Esophagus mucosa (tissue), 1 donor: ENCODE data around the gene OR2T3. TPM values are rescaled to one million over a fixed set of nuclear protein-coding genes. Genes with fewer than 3 reads are reported as not detected.
"Not testable (repeated sequence)": the region's sequence is repeated elsewhere in the genome, so short reads cannot be mapped to it uniquely, and the experiment has no call there.

Source experiments
- ATAC-seq: fragments of 200-7000 bp; cut with Tn5 transposase; one replicate; pipeline ENCODE4 v1.9.1; 2020
- total RNA-seq: library from RNA; stranded (reverse); gene quantifications from one replicate; pipeline ENCODE4 v1.2.4, GENCODE V29; 2023
- donor health status: DM: yes; HTN: yes; CAD: no.

The OR2T3 gene
- not detected for total RNA-seq

- ATAC-seq = not testable (repeated sequence)
Observed at GRCh38 chr1:248473051-248473450, at the start of gene OR2T3. Gene OR2T3 (plus strand): TSS chr1:248473351. CDS start chr1:248473351, 0 bp downstream.

DNA sequence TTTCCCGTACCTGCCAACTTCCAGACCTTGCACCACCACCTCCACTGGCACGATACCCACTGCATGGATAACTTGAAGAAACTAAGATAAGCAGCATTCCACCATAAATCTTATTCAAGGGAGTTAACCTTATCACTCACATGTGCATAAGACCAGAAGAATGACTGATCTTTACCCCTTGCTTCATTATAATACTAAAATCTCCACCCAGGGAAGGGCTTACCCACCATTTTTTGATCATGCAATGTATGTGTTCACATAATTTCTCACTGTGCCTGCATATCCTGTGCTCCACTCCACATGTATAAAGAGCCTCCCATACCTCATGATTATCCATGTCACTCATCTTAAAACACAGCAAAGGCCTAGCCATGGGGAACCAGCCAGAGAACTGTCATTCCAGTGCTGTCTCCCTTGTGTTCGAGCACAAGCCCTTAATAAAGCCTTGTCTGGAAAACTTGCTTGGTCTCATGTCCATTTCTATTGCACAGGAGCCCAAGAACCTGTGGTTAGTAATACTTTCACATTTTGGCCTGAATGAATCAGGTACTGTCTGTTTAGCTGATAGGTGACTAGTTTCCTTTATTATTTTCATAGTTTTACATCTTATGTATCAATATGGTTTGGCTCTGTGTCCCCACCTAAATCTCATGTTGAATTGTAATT is 45.5 kb upstream of the OR2T3 start:
- not testable (repeated sequence) for ATAC-seq

DNA sequence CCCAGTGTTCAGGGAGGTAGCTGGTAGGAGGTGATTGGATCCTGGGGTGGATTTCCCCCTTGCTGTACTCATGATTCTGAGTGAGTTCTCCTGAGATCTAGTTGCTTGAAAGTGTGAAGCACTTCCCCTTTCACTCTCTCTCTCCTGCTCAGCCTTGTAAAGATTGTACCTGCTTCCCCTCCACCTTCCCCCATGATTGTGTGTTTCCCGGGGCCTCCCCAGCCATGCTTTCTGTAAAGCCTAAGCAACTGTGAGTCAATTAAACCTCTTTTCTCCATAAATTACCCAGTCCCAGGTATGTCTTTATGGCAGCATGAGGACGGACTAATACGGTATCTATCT is 45.0 kb upstream of the OR2T3 start:
- not testable (repeated sequence) for ATAC-seq

GRCh38 chr1:248431683-248432082 is 41.5 kb upstream of the OR2T3 start:
- ATAC-seq = not testable (repeated sequence)

DNA sequence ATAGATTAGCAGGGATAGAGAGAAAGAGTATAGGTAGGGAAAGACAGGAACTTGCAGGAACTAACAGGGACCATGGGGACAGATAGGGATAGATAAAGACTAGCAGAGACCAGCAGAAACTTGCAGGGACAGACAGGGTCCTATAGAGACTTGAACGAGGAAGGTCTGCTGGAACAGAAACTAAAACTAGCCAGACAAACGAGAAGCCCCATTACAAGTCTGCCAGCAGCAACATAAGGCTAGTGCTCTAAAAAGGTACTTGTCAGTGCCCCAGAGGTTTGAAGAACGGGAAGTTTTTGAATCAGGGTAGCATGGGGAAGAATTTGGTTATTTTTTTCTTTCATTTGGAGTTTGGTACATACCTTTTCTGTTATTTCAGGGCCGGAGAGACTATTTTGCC is 41.0 kb upstream of the OR2T3 start:
- not testable (repeated sequence) for ATAC-seq

DNA sequence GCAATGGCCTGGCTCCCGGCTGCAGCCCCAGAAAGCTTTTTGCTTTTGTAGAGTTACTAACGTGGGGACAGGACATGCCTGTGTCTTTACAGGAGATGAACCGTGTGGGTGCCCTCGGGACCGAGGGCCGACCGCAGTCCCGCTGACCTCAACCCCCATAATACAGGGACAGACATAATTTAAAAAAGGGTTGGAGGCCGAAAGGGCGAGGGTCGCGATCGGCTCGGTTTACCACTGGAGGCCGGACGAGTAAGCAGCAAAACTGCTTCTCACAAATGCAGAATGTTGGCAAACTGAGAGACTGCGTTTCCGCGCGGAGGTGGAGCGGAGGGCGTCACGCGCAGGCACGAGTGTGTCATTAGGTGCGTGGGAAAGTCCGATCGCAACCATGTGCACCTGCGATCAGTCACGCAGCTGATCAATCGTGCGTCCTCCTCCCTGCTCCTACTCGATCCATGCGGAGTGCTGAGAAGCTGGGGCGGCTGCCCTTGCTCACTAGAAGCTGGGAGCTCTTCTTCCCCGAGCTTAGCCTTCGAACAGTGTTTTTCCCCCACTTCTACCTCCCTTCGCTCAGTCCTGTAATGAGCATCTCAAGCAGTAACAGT is 39.2 kb upstream of the OR2T3 start:
- not testable (repeated sequence) for ATAC-seq

- ATAC-seq = not testable (repeated sequence)
Observed at GRCh38 chr1:248434913-248435312, 38.2 kb upstream of the OR2T3 start.

DNA sequence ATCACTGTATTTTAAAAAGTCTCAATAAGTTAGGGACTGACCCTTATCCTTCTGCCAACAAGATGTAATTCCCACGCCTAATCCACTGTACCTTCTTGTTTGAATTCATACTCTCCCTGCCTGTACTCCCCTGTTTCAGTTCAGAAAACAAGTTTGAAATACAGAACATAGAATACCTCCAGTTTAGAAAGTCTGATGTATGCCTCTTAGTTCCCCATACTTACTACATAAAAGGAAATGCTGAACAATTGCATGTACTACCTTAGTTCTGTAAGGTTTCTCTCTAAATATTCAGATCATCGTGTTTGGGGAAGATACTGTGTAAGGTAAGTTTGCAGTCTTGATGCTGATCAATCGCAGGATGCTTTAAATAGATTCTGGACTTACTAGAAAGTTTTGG is 36.8 kb upstream of the OR2T3 start:
- ATAC-seq = not testable (repeated sequence)

- ATAC-seq = not testable (repeated sequence)
Observed at GRCh38 chr1:248438668-248439067, 34.5 kb upstream of the OR2T3 start.

DNA sequence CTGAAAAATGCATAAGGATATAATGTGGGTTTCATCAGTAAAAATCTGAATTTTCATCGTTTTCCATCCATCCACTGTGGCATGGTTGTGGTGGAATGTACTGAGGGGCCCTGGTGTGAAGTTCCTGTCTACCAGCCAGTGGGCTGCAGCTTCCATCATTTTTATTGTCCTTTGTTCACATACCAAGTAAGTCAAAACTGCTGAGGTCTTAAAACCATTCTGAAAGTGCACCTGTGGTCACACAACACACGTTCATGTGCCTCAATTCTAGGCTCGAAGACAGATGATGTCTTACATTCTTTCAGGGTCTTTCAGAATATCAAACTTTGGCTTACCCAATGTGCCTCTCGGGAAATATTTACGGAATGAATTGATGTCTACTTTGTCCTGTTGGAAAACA is 33.9 kb upstream of the OR2T3 start:
- not testable (repeated sequence) for ATAC-seq

DNA sequence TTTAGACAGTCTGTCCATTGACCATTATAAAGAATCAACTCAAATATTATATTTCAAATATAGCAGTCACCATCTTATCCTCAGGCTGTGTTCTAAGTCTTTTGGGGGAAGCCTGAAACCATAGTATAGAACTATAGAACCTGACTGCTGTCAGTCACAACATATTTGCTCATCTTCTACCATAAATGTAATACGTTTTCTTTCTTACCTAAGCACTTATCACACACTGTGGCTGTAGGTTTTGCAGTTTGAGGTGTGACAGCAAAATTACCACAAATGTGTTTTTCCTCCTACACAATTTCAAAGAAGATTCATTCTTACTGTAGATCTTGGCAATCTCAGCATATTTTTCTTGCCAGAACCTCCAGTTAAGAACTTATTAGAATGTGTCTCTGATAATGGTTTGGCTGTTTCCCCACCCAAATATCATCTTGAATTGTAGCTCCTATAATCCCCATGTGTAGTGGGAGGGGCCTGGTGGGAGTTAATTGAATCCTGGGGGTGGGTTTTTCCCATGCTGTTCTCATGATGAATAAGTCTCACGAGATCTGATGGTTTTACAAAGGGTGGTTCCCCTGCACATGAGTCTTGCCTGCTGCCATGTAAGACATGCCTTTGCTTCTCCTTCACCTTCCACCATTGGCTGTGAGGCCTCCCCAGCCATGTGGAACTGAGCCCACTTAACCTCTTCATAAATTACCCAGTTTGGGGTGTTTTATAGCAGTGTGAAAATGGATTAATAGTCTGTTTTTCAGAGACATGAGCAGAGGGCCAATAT is 30.5 kb upstream of the OR2T3 start:
- not testable (repeated sequence) for ATAC-seq

DNA sequence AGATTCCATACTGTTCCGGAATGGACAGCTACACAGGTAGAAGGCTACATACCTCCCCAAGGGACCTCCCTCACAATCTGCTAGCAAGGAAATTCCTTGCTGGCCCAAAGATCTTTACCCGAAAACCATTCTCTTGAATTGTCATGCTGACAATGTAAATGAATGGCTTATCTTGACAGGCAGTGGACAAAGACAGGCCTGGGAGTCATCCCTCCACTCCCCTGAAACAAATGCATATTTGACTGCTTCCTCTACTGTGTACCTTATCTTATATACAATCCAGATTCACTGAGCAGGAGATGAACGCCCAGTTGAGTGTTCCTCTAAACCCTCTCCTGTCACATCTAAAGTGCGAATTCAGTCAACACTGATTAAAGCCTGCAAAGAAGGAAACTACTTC is 28.5 kb upstream of the OR2T3 start:
- not testable (repeated sequence) for ATAC-seq

GRCh38 chr1:248445399-248445798 is 27.8 kb upstream of the OR2T3 start, which contains the start of gene OR2T2:
Gene OR2T2 (plus strand): TSS chr1:248445637. CDS start chr1:248452798, 7,161 bp downstream.
- ATAC-seq = not testable (repeated sequence)

GRCh38 chr1:248448409-248449074 is 24.6 kb upstream of the OR2T3 start:
- not testable (repeated sequence) for ATAC-seq

- ATAC-seq = not testable (repeated sequence)
Observed at GRCh38 chr1:248449821-248450465, 23.2 kb upstream of the OR2T3 start.

DNA sequence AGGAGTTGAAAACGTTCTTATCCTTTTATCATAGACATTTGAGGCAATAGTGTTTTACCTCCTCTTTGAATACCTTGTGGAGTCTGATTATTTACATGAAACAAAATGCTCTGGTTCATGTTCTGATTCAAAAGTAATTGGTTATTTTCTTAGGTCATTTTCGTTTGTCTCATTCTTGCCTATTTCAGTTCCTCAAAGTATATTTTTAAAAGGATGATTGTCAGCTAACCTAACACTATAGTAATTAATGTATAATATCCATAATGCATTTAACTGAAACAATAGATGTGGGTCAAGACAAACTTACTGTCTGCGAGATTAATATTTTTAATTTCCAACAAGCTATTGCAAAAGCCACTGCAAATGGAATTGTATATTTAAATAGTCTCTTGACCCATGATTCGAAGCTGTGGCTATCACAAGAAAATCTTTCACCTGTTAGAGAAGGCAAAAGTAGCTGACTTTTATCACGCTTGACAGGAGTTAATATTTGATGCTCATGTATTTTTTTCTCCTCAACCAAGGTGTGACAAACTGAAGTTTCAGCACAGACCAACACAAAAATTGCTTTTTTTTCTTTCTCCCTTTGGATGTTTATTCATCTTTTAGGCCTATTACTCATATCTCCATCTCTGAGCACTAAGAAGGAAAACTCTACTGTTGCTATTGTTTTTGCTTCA is 22.5 kb upstream of the OR2T3 start:
- not testable (repeated sequence) for ATAC-seq

GRCh38 chr1:248453619-248454018 is 19.5 kb upstream of the OR2T3 start:
- ATAC-seq = not testable (repeated sequence)

DNA sequence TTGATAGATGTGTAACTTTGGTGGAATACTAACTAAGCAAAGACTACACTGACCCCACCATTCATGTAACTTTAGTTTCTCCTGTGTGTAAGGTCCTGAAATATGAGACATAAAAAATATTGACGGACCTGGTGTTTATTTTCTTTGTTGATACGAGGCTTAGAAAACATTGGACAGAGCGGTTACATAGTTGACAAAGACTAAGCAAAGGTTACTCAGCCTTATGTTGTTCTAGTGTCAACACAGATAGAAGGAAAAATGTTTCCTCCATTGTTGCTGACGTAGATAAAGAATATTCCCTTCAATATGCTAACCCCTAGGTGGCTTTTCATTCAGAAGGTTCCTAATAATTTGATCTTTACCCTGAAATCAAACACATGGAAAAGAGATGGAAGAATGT is 18.1 kb upstream of the OR2T3 start:
- not testable (repeated sequence) for ATAC-seq

- ATAC-seq = not testable (repeated sequence)
Observed at GRCh38 chr1:248456635-248457034, 16.5 kb upstream of the OR2T3 start.

GRCh38 chr1:248459117-248459516 is 14.0 kb upstream of the OR2T3 start:
- not testable (repeated sequence) for ATAC-seq

GRCh38 chr1:248471154-248471553 is 2.0 kb upstream of the OR2T3 start:
- no peak for ATAC-seq

GRCh38 chr1:248472111-248472510 is 1.0 kb upstream of the OR2T3 start:
- ATAC-seq = not testable (repeated sequence)
